Measurements from ENCODE around the gene IQGAP2. TPM values are rescaled to one million over a fixed set of nuclear protein-coding genes. Genes with fewer than 3 reads are reported as not detected.

The IQGAP2 gene
- total RNA-seq, 1 experiment from 2014 or later: 1.5 TPM

DNA sequence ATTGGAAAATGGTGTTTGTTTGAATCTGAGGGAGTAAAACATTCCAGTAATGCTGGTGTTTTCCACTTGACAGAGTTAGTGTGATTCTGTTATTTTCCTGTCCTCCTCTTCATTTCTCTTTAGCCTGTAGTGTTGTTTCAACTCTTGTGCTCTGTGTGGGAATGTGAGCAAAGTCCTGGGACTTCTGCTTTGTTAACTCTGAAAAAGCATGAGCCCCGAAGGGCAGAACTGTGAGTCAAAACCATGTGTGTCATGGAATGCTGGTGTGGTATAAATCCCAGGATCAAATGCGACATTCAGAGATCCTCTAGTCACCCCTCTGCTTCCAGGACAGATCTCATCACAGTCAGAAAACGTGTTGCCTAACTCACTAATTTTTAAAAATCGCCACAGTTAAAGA is 321.8 kb downstream of the IQGAP2 start:
- peaks cover 44% of the 10 kb centered on the region for H3K36me3 Mint-ChIP-seq (ENCODE audit: insufficient read depth, unreplicated experiment)
- peak; percentile 32 for DNase-seq (ENCODE audit: unreplicated experiment)
- peaks cover 9% of the 10 kb centered on the region for H3K4me1 Mint-ChIP-seq (ENCODE audit: insufficient read depth, unreplicated experiment)
- H3K27ac Mint-ChIP-seq (ENCODE audit: low read depth, unreplicated experiment): peak overlapping the region; percentile 77
- intact Hi-C loops (cut with micrococcal nuclease): no loop called here
- POLR2A ChIA-PET: interaction anchor here (1.0 to 1.2 kb wide), 2 partner anchors 11 to 14 kb away, joined by 3 to 4 read pairs; no protein-coding TSS in a partner anchor
- CTCF ChIA-PET: interaction anchor here (0.7 kb wide), 1 partner anchor 42 kb away, joined by 3 read pairs; no protein-coding TSS in a partner anchor
- H3K27me3 Mint-ChIP-seq (ENCODE audit: insufficient read depth, unreplicated experiment): no peaks in the 10 kb centered on the region
- H3K4me3 Mint-ChIP-seq (ENCODE audit: unreplicated experiment): no peak overlapping the region
- TF ChIP-seq, protein P1, sequence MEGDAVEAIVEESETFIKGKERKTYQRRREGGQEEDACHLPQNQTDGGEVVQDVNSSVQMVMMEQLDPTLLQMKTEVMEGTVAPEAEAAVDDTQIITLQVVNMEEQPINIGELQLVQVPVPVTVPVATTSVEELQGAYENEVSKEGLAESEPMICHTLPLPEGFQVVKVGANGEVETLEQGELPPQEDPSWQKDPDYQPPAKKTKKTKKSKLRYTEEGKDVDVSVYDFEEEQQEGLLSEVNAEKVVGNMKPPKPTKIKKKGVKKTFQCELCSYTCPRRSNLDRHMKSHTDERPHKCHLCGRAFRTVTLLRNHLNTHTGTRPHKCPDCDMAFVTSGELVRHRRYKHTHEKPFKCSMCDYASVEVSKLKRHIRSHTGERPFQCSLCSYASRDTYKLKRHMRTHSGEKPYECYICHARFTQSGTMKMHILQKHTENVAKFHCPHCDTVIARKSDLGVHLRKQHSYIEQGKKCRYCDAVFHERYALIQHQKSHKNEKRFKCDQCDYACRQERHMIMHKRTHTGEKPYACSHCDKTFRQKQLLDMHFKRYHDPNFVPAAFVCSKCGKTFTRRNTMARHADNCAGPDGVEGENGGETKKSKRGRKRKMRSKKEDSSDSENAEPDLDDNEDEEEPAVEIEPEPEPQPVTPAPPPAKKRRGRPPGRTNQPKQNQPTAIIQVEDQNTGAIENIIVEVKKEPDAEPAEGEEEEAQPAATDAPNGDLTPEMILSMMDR (IDR thresholded peaks at IDR 0.05; ENCODE audit: unreplicated experiment): no peak
- no TSS peak for BruUV-seq (replicated peaks)
- H3K9me3 Mint-ChIP-seq (ENCODE audit: unreplicated experiment): peaks cover 18% of the 10 kb centered on the region

GRCh38 chr5:76728965-76729364 is 325.9 kb downstream of the IQGAP2 start:
- Mint-ChIP-seq H3K9me3 (ENCODE audit: unreplicated experiment) (peaks cover 29% of the 10 kb centered on the region), H3K4me3 (ENCODE audit: unreplicated experiment) (no peak overlapping the region), H3K4me1 (ENCODE audit: insufficient read depth, unreplicated experiment) (peaks cover 9% of the 10 kb centered on the region), H3K27ac (ENCODE audit: low read depth, unreplicated experiment) (no peak overlapping the region), H3K36me3 (ENCODE audit: insufficient read depth, unreplicated experiment) (peaks cover 63% of the 10 kb centered on the region), H3K27me3 (ENCODE audit: insufficient read depth, unreplicated experiment) (no peaks in the 10 kb centered on the region)
- no TSS peak for BruUV-seq (replicated peaks)
- DNase-seq (ENCODE audit: unreplicated experiment): no peak
- TF ChIP-seq, protein P1 (IDR thresholded peaks at IDR 0.05; ENCODE audit: unreplicated experiment): no peak
- POLR2A ChIA-PET: no interaction called here
- intact Hi-C loops (cut with micrococcal nuclease): no loop called here
- CTCF ChIA-PET: interaction anchor here (0.5 kb wide), 1 partner anchor 32 kb away, joined by 3 read pairs; no protein-coding TSS in a partner anchor

- no TSS peak for BruUV-seq (replicated peaks)
- Mint-ChIP-seq H3K27me3 (ENCODE audit: insufficient read depth, unreplicated experiment) (no peaks in the 10 kb centered on the region), H3K4me1 (ENCODE audit: insufficient read depth, unreplicated experiment) (peaks cover 5% of the 10 kb centered on the region), H3K27ac (ENCODE audit: low read depth, unreplicated experiment) (no peak overlapping the region), H3K4me3 (ENCODE audit: unreplicated experiment) (no peak overlapping the region), H3K9me3 (ENCODE audit: unreplicated experiment) (peaks cover 29% of the 10 kb centered on the region), H3K36me3 (ENCODE audit: insufficient read depth, unreplicated experiment) (peaks cover 64% of the 10 kb centered on the region)
- intact Hi-C loops (cut with micrococcal nuclease): no loop called here
- TF ChIP-seq, protein P1 (IDR thresholded peaks at IDR 0.05; ENCODE audit: unreplicated experiment): no peak
- DNase-seq (ENCODE audit: unreplicated experiment): no peak
- ChIA-PET POLR2A (no interaction called here), CTCF (interaction anchor here (0.5 to 0.9 kb wide), 3 partner anchors 10 to 128 kb away, joined by 3 to 4 read pairs (median 3); no protein-coding TSS in a partner anchor)
These were observed 326.5 kb downstream of the IQGAP2 start for GRCh38 chr5:76729373-76730290.

GRCh38 chr5:76732405-76733048 is 329.4 kb downstream of the IQGAP2 start:
- peaks cover 49% of the 10 kb centered on the region for H3K36me3 Mint-ChIP-seq (ENCODE audit: insufficient read depth, unreplicated experiment)
- BruUV-seq (replicated peaks): no TSS peak
- intact Hi-C loops (cut with micrococcal nuclease): no loop called here
- no peak overlapping the region for H3K27ac Mint-ChIP-seq (ENCODE audit: low read depth, unreplicated experiment)
- ChIA-PET POLR2A (no interaction called here), CTCF (interaction anchor here (0.7 to 1.0 kb wide), 3 partner anchors 10 to 130 kb away, joined by 3 to 4 read pairs (median 3); no protein-coding TSS in a partner anchor)
- TF ChIP-seq, protein P1 (IDR thresholded peaks at IDR 0.05; ENCODE audit: unreplicated experiment): no peak
- no peaks in the 10 kb centered on the region for H3K27me3 Mint-ChIP-seq (ENCODE audit: insufficient read depth, unreplicated experiment)
- no peak for DNase-seq (ENCODE audit: unreplicated experiment)
- H3K4me3 Mint-ChIP-seq (ENCODE audit: unreplicated experiment): no peak overlapping the region
- H3K4me1 Mint-ChIP-seq (ENCODE audit: insufficient read depth, unreplicated experiment): peaks cover 5% of the 10 kb centered on the region
- peaks cover 29% of the 10 kb centered on the region for H3K9me3 Mint-ChIP-seq (ENCODE audit: unreplicated experiment)
